Measurements from ENCODE around the gene AURKAIP1.
A peak's percentile ranks its signal among the peaks of the same experiment; 100 is the strongest.
"Not testable (repeated sequence)": the region's sequence is repeated elsewhere in the genome, so short reads cannot be mapped to it uniquely, and the experiment has no call there.

Gene AURKAIP1

DNA sequence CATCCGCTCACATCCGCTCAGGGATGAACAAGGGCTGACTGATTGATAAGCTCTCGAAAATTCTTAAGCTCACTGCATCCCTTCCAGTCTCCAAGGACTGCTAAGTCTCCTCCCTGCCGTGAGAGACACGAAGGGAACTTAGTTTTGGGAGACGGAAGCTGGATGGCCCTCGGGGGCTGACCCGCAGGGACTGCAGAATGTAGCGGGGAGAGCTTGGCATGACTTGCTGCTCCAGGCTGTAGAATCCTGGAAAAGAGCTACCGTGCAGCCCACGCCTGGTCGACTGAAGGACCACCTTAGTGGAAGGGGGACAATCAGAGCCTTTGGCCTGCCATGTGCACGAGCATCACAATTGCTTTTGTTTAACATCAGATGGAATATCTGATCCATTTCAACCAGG, 40.7 kb upstream of the AURKAIP1 start:
- POLR2A ChIA-PET, result no interaction called here
- no peak for TF ChIP-seq CTCF (IDR thresholded peaks at IDR 0.05; ENCODE audit: insufficient read depth, low read length, missing control alignments)
- CTCF ChIA-PET, result interaction anchor here (0.6 to 3.0 kb wide), 3 partner anchors 14 to 25 kb away, joined by 3 to 17 read pairs (median 8); no protein-coding TSS in a partner anchor
- no peak overlapping the region for H3K4me3 ChIP-seq (ENCODE audit: low read depth, low read length)
- no peak for DNase-seq (ENCODE audit: low read depth, low spot score)

DNA sequence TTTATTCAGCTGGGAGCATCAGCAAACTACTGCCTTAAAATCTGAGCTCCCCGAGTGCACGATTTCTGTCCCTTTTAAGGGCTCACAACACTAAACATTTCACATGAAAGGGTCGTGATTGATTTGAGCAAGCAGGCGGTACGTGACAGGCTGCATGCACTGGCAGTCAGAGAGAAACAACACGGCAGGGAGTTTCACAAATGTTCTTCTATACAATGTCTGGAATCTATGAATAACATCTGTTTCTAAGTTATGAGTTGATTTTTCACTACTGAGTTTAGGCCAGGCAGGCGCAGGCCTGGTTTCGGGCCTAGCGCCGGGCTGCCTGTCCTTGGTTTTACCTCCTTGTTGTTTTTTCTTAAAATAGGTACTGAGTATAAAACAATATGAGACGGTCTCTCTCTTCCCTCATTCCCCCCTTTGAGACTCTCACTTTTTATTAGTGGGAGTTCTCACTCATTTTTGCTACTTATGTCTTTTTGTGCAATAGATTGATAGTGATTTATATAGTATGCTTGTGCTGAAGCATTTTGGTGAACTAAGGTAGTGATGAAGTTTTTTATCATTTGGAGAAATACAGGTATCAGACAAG, 37.4 kb upstream of the AURKAIP1 start:
- DNase-seq (ENCODE audit: low read depth, low spot score); H3K4me3 ChIP-seq (ENCODE audit: low read depth, low read length); CTCF ChIA-PET: not testable (repeated sequence)
- POLR2A ChIA-PET, result interaction anchor here (0.7 kb wide), 1 partner anchor 23 kb away, joined by 4 read pairs; no protein-coding TSS in a partner anchor

GRCh38 chr1:1411626-1412025, 36.6 kb upstream of the AURKAIP1 start:
- H3K4me3 ChIP-seq (ENCODE audit: low read depth, low read length), result no peak overlapping the region
- DNase-seq (ENCODE audit: low read depth, low spot score), result no peak
- no peak for TF ChIP-seq CTCF (IDR thresholded peaks at IDR 0.05; ENCODE audit: insufficient read depth, low read length, missing control alignments)
- ChIA-PET CTCF (interaction anchor here (0.9 kb wide), 1 partner anchor 30 kb away, joined by 3 read pairs; no protein-coding TSS in a partner anchor), POLR2A (interaction anchor here (0.7 kb wide), 1 partner anchor 22 kb away, joined by 4 read pairs; no protein-coding TSS in a partner anchor)

DNA sequence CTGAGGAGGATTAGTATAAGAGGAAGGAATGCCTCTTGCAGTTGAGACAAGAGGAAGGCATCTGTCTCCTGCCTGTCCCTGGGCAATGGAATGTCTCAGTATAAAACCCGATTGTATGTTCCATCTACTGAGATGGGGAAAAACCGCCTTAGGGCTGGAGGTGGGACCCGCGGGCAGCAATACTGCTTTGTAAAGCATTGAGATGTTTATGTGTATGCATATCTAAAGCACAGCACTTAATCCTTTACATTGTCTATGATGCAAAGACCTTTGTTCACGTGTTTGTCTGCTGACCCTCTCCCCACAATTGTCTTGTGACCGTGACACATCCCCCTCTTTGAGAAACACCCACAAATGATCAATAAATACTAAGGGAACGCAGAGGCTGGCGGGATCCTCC, 35.2 kb upstream of the AURKAIP1 start:
- CTCF ChIA-PET; H3K4me3 ChIP-seq (ENCODE audit: low read depth, low read length); DNase-seq (ENCODE audit: low read depth, low spot score); POLR2A ChIA-PET: not testable (repeated sequence)

- no peak for TF ChIP-seq CTCF (IDR thresholded peaks at IDR 0.05; ENCODE audit: insufficient read depth, low read length, missing control alignments)
- ChIA-PET POLR2A (interaction anchor here (0.9 to 1.6 kb wide), 3 partner anchors 9 to 63 kb away, joined by 3 to 11 read pairs (median 3); partner anchors contain the start of genes AURKAIP1 and CCNL2), CTCF (interaction anchor here (0.6 to 2.5 kb wide), 5 partner anchors 9 to 56 kb away, joined by 3 to 9 read pairs (median 4); partner anchors contain the start of gene CCNL2)
- peak overlapping the region; percentile 85 for H3K4me3 ChIP-seq (ENCODE audit: low read depth, low read length)
- no peak for DNase-seq (ENCODE audit: low read depth, low spot score)
Observed at GRCh38 chr1:1407636-1408318, 32.8 kb upstream of the AURKAIP1 start.

- peak; percentile 26 for DNase-seq (ENCODE audit: low read depth, low spot score)
- H3K4me3 ChIP-seq (ENCODE audit: low read depth, low read length), result peak within 1 kb of the TSS; percentile 85
- TF ChIP-seq CTCF (IDR thresholded peaks at IDR 0.05; ENCODE audit: insufficient read depth, low read length, missing control alignments), result no peak
- POLR2A ChIA-PET, result interaction anchor here (0.9 to 1.6 kb wide), 3 partner anchors 8 to 63 kb away, joined by 3 to 11 read pairs (median 3); partner anchors contain the start of genes AURKAIP1 and CCNL2
- CTCF ChIA-PET, result interaction anchor here (0.6 to 2.5 kb wide), 5 partner anchors 8 to 59 kb away, joined by 3 to 9 read pairs (median 4); partner anchors contain the start of gene CCNL2
Observed at GRCh38 chr1:1406821-1407635, 32.0 kb upstream of the AURKAIP1 start, which contains the start of gene MRPL20. Gene MRPL20, minus strand, starts transcription at chr1:1407293. Its CDS starts 76 bp downstream, at chr1:1407217.
